NCI-H2081 treated with DMSO at 0.1 percent for 48 hours (cell line): ENCODE results near the gene CTNNBL1.

Experiments used
- DNase-seq: peaks from one replicate; lab custom pipeline; 2025; lab: John Stamatoyannopoulos, UW

The CTNNBL1 gene

GRCh38 chr20:37821696-37822095 lies 127.9 kb downstream of the CTNNBL1 start:
- no peak for DNase-seq

- no peak for DNase-seq
These were observed 128.3 kb downstream of the CTNNBL1 start for GRCh38 chr20:37822141-37822601.

GRCh38 chr20:37823296-37823980 lies 129.6 kb downstream of the CTNNBL1 start:
- DNase-seq = no peak

- no peak for DNase-seq
These were observed 133.8 kb downstream of the CTNNBL1 start for GRCh38 chr20:37827605-37828004.

GRCh38 chr20:37828684-37829083 lies 134.9 kb downstream of the CTNNBL1 start:
- no peak for DNase-seq

- no peak for DNase-seq
These were observed 135.3 kb downstream of the CTNNBL1 start for GRCh38 chr20:37829128-37829527.

- DNase-seq = no peak
These were observed 139.5 kb downstream of the CTNNBL1 start for GRCh38 chr20:37833221-37833896.

GRCh38 chr20:37836926-37837325 lies 143.1 kb downstream of the CTNNBL1 start:
- no peak for DNase-seq

- no peak for DNase-seq
These were observed 144.1 kb downstream of the CTNNBL1 start for GRCh38 chr20:37837924-37838323.

GRCh38 chr20:37838769-37839431 lies 145.1 kb downstream of the CTNNBL1 start:
- DNase-seq = no peak

GRCh38 chr20:37839432-37839827 lies 145.6 kb downstream of the CTNNBL1 start:
- no peak for DNase-seq

- DNase-seq = no peak
These were observed 146.1 kb downstream of the CTNNBL1 start for GRCh38 chr20:37839955-37840354.

GRCh38 chr20:37841389-37841788 lies 147.6 kb downstream of the CTNNBL1 start:
- DNase-seq = no peak

GRCh38 chr20:37841971-37842370 lies 148.1 kb downstream of the CTNNBL1 start:
- no peak for DNase-seq

GRCh38 chr20:37845241-37845681 lies 151.4 kb downstream of the CTNNBL1 start:
- no peak for DNase-seq

- no peak for DNase-seq
These were observed 152.0 kb downstream of the CTNNBL1 start for GRCh38 chr20:37845878-37846277.

GRCh38 chr20:37846573-37846972 lies 152.7 kb downstream of the CTNNBL1 start:
- DNase-seq = no peak

GRCh38 chr20:37848706-37849105 lies 154.9 kb downstream of the CTNNBL1 start:
- DNase-seq = no peak

- no peak for DNase-seq
These were observed 155.3 kb downstream of the CTNNBL1 start for GRCh38 chr20:37849156-37849555.

GRCh38 chr20:37849566-37849965 lies 155.7 kb downstream of the CTNNBL1 start:
- DNase-seq = no peak

- no peak for DNase-seq
These were observed 156.3 kb downstream of the CTNNBL1 start for GRCh38 chr20:37850036-37850592.

GRCh38 chr20:37850724-37851355 lies 157.0 kb downstream of the CTNNBL1 start:
- no peak for DNase-seq
